Effector CD8-positive, alpha-beta T cell (primary cell): ENCODE data around the gene SPAG17.

Experiments
- DNase-seq: peaks from one replicate; lab custom pipeline; 2025; lab: John Stamatoyannopoulos, UW

SPAG17 gene

DNA sequence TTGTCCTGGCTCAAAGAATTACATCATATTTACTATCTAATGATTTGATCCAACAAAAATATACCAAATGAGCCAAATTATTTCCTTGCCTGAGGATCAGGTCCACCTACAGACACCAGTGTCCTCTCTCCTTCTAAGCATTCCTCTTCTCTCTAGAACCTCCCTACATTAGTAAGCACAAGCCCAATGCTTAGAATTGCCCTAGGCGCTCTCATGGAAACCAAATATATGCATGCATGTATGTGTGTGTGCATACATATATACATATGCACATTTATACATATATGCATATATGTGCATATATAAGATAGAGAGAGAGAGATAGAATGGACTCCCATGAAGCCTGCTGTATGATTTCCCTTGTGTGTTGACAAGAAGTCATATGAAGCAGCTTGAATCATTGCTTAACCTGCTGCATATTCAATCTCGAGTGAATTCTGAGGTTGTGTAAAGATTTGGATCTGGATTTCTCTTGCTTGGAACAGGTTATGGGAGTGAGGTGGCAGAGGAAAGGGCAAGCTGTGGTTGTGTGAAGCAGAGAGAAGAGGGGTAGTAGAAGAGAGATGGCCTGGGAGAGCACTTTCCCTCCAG is 66.1 kb downstream of the SPAG17 start:
- no peak for DNase-seq

DNA sequence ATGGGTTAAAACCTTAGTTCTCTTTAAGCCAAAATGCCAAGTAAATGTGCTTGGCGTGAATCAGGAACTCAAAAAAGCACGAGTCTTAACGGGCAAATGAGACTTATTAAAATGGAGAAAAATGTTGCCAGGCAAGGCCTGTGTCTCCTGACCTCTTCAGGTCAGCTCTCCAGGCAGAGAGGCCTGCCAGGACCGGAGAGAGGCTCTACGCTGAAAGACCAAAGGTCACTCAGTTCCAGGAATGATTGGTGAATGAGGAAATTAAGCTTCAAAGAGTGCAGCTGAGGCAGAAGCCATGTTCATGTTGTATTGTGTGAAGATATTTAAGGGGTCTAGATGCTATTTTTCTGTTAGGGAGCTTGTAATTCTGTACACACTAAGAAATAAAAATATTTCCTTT is 66.6 kb downstream of the SPAG17 start:
- DNase-seq = no peak

DNA sequence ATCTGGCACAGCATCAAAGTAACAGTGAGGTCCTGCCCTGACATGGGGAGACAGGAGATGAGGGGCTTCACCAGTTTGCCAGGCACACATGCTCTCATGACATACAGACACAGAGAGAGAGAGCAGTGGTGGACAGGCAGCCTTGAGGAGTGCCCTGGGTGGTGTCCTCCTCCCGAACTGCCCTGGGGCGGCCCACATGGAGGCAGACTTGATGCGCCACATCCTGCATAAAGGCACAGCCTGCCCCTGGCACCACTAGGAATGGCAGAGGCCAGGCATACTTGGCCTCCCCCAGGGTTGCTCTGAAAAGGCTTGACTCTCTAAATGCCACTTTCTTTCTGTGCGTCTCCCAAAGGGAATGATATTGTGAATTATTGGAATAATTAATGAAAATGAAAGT is 67.5 kb downstream of the SPAG17 start:
- no peak for DNase-seq

DNA sequence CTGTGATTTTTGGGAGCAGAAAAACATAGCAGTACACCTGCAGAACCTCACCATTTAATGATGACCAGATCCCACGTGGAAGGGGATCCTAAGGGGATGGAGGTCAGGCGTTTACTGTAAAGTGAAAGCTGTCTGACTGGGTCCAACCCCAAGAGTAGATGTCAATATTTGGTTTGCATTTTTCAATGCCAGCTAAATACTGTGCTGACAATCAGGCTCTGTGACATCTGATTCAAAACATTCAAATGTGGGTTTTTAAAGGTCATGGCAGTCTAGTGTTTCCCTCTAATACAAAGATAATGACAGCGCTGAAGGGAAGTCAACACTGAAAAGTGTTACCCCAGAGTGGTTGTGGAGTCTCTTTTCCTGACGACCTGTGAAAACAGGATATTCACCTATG is 68.1 kb downstream of the SPAG17 start:
- DNase-seq = no peak

DNA sequence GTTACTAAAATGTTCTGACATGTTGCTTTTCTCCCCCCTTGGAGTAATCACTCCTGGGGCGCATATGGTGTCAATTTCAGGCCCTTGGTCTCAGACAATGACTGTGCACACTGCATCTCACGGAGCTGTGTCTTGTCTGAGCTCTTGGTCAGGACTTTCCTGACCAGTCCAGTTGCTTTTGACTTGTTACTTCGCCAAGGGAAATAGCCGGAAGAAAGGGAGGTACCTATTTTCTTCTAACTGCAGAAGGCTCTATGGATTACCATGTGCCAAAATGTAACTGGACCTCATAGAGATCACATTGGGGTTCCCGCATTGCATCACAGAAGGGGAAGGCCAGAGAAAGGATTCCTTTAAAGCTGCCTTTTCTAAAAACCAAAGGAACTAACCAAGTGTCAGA is 68.6 kb downstream of the SPAG17 start:
- no peak for DNase-seq

DNA sequence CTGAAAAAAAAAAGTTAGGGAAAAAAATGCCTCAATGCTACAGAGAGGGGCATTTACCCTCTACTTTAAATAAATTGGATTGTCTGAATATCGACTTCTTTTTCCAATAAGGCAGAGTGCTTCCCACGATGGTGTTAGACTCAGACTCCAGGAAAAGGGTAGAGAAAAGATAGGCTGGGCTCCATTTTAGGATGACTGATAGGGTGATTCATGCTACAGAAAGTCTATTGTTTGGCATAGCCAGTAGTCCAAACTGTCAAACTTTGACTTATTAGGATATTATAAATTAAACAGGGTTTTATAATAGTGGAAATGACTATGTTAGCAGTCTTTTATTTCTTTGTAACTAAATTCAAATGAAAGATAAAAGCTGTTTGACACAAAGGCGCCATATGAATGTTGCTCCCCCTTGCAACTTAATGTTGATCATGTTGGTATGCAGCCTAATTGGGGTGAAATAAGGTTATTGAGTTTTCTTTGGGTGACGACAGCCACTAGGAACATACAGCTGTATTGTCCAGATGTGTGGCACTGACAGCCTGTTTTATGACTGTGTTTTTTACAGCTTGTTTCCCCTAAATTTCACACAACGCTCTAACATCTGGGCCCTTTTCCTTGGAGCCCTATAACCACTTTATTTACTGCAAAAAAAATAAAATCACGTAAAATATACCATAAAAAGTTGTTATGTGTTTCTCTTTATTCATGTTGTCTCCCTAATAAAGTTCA is 69.3 kb downstream of the SPAG17 start:
- no peak for DNase-seq

DNA sequence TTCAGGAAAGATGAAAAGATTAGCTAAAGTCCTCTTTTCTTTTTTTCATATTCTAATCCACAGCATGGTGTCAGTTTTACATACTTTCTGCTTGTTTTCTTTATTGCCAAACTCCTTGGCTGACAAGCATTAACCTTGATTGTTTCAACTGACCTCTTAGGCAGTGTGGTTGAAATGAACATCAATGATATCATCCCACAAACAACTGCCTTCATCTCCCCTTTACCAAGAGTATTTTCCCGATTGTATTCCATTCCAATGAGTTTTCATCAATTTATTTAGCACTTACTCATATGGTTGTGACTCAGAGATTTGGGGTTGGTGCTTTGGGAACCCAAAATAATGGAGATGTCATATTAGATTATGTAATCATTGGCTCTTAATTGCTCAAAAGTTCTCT is 71.8 kb downstream of the SPAG17 start:
- no peak for DNase-seq

DNA sequence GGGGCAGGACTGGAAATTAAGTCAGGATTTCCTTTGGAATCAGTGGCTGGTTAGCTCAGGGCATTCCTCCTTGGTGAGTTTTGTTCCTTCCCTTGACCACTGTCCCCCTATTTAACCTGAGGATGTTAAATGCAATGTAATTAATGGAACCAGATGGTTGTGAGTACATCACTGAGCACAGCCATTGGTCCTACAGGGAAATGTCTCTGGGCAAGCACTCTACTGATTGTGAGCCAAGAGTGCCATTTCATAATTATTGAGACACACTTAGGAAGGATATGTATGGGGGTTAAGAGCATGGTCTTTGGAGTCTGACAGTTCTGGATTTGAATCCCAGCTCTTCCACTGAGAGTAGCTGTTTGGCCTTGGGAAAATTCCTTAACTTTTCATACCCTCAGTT is 74.4 kb downstream of the SPAG17 start:
- no peak for DNase-seq

DNA sequence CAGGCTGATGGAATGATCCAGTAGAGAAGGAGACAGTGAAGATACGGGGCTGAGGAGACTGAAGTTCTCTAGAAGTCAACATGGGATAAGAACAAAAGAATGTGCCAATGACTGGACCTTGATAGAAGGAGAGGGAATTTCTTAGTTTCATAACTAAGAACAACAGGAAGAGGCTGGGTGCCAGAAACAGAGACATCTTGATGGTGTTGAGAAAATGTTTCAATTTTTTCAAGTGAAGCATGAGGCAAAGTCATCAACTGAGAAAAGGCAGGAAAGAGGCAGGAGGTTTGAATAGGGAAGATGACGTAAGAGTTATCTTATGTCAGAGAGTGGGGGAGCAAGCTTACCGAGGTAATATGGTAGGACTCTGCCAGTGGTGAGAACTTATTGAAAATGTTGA is 80.1 kb downstream of the SPAG17 start:
- DNase-seq = no peak

DNA sequence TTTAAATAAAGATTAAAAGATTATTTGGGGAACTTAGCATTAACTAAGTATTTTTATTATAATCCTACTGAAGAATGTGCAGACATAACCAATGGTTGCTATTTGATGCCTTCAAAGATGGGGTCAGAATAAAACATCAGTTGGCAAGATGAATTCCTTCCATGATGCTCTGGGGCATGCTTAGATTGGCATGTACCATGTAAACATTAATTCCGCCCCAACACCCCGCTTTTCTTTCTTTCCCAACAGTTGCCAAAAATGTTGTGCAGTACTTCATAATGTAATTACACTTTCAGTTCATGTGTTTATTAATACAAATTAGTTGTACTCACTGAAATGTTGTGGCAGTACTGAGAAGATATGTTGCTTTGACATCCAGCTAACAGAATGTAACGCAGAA is 82.6 kb downstream of the SPAG17 start:
- no peak for DNase-seq

DNA sequence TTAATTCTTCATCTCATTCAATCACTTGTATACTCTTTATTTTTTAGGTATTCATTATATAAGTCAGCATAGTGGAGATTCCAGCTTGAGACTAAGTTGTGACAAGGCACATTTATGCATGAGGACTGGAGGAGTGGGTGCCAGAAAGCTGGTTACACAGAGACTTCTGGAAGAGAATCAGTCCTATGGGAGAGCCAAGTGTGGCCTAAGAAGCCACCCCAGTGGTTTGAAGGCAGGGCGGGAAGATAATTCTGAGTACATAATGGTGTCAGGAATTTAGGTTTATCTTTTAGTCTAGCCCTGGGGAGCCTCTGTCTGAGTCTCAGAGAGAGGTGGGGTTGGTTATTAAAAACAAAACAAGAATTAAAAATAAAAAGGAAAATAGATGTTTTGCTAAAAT is 83.0 kb downstream of the SPAG17 start:
- no peak for DNase-seq

DNA sequence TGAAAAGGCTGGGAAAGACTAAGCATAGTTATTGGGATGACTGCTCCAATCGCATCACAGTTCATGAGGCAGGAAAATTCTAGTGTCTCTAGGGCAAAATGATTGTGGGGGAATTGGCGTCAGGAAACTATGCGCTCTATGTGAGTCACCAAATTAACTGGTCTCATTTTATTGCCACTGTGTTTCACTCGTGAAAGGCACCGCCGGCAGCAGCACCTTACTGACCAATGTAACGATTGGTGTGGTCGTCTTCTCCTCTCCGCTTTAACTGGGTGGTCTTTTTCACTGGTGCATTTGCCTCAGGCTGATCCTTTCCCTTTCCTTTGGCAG is 83.5 kb downstream of the SPAG17 start:
- no peak for DNase-seq

DNA sequence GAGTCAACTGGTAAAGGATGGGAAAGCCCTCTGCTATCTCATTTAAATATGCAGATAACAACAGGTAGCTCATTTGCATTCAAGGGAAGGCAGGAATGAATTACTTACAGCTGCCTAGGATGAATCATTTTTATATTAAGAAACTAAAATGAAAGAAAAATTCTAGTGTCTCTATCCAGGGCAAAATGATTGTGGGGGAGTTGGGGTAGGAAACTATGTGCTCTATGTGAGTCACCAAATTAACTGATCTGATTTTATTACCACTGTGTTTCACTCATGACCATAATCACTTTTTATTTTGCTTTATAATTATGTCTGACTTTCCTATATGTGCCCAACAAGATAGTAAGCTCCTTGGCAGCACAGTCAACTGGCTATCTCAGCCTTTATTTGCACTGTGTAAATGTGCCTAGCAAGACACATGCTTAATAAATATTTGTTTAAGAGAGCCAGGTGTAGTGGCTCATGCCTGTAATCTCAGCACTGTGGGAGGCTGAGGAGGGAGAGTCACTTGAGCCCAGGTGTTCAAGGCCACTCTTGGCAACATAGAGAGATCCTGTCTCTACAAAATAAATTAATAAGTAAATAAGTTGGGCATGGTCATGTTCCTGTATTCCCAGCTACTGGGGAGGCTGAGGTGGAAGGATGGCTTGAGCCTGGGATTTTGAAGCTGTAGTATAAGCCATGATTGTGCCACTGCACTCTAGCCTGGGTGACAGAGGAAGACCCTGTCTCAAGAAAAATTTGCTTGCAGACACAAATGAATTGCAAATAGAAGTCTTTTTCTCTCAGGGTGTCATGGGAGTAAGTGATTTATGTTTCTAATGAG is 84.1 kb downstream of the SPAG17 start:
- DNase-seq = no peak

DNA sequence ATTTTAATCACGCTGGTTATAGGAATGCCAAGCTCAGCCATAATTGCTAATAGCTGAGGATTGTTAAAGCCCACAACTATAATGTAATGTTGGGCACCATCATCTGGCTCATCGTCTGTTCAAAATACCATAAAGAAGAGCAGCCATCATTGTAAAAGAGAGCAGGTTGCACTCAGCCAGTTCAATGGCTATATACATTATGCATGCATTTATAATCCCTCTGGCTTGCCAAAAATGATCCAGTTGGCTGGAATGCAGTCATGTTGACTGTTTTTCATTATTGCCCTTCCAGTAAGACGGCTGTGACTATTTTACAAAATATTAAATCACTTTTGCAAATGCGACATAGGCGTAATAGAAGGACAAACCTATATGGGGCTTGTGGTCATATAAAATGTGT is 85.3 kb downstream of the SPAG17 start:
- DNase-seq = no peak

DNA sequence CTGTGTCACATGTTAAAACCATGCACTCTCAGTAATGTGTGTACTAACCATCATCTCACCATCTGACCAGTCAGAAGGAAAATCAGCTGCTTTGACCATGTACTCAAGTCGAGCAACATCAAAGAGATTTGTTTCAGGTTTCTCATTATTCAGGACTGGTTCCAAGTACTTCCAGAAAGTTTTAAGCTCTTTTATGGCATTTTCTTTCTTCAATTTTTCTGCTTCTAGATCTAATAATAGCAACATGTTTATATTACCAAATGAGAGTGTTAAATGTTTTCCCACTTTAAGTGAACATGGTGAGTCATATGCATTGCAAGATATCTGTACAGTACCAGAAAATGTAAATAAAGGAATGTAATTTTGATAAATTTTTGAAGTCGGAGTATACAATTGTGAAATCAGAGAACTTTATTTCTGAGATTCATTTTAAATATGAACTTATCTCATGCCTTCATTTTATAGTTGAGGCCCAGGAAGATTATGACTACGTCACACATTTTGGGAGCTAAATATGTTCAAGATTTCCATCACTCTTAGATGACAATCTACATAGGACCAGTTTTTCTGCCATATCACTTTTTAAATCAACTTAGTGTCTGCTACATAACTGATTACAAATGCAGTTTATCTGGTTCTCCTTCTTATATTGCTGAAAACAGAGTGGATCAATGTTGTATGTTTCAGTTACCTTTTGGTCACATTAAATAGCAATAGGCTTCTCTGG is 87.2 kb downstream of the SPAG17 start:
- no peak for DNase-seq

DNA sequence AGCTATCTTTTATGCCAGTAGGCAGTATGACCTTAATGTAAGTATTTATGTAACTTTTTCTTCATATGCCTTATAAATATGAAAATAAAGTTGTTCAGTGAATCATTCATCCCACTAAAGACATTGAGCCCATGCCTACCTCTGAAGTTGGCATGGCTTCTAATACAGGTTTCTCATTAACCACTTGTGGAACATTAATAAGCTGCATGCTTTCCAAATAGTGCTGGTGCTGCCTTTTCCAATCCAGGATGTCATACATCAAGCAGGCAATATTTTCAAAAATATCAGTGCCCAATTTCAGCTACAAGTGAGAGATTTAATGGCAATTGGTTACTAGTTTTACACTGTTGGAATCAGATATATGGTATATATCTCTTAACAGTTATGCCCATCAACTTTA is 92.0 kb downstream of the SPAG17 start:
- DNase-seq = no peak

DNA sequence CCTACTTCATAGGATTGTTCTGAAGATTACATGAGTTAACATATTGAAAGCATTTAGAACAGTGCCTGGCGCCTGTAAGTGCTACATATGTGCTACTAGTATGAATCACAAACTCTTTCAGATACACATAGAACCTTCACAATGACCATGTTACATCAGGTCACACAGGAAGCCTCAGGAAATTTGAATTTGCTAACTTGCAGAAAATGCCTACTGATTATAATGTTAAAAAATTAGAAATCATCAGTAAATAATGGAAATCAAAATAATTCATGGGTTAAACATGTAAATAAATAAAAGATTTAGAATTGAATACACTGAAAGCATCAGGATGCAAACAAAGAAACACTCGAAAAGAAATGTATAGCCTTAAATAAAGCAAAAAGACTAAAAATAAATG is 94.9 kb downstream of the SPAG17 start:
- DNase-seq = no peak

DNA sequence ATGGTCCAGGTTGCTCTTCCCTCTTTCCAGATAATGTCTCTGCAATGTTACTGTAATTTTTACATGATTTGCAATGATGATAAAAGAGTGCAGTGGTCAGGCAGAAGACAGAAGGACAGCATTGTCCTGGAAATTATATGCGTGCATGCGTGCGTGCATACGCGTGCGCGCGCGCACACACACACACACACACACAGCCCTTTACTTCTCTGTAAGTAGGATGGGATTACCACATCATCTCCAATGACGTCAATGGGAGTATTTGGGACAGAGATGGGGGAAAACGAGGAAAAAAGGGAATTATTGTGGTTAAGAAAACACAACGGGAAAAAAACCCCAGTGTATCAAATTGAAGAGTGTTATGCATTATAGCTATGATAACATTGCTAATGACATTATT is 99.7 kb downstream of the SPAG17 start:
- DNase-seq = no peak

DNA sequence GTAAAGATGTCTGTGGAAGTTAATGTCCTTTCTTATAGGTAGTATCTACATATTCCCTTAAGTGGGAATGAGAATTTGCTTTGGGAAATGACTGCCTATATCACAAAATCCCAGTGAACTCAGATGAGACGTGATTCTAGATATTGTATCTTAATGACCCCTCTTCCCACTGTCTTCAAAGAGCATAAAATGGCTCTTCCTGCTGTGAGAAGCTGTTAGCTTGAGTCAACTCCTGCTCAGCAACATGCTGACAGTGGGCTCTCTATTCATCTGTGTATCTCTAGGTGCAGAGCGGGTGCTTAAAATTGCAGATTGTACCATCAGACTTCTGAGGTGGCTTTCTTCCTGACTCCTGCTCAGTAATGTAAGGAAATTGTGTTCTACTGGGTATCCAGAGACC is 100.6 kb downstream of the SPAG17 start:
- DNase-seq = no peak

DNA sequence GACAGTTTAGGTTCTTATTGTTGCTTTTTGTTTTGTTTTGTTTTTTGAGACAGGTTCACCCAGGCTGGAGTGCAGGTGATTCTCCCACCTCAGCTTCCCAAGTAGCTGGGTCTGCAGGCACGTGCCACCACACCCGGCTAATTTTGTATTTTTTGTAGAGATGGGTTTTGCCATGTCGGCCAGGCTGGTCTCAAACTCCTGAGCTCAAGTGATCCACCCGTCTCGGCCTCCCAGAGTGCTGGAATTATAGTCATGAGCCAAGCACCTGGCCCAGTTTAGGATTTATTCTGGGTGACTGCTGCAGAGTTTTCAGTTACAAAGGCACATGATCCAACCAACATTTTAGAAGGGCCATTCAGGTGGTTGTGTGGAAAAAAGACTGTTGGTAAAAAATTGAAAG is 102.0 kb downstream of the SPAG17 start:
- DNase-seq = no peak

DNA sequence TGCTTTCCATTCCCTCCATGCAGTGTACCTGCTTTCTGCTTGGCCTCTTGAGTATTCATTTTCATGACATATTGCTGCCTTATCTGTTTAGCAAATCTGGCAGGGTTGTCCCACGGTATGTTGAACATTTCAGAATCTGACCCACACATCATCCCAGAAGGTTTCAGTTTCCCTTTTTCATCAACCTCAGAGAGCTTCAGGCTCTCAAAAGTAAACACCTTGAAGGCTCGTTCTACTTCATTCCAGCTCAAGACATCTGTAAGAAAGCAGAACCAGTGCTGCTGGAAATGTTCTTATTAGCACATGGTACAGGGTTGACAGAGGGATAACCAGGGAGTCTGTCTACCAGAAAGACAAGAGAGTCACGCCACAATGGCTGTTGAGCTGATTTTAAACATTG is 103.6 kb downstream of the SPAG17 start:
- no peak for DNase-seq

DNA sequence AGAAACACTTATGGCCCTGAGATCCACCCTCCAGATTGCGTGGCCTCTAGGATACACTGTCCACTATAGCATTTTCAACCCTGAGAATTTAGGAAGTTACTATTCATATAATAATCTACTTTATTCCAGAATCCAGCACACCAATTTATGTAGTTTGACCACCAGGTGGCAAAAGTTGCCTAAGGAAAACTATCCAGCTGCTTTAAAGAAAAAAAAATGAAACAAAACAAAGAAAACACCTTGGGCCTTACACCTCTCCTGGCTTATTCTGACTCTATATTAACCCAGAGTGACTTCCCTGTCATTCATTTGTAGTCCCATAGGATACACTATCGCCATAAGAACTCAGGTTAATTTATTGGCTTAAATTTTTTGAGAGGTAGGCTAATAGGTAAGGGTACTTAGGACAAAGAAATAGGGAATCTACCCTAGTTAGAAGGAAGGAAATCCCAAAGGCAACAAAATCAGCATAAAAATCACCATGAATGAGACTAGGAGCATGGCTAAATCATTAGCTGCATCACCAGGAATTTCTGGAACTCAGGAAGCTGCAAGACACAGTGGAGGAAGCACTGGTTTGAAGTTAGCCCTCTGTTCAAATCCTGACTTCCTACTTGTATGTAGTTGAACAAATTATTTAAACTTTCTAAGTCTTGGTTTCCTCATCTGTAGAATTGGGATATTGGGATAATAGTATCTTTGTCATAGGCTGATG is 107.5 kb downstream of the SPAG17 start:
- DNase-seq = no peak
